ENCODE results near the gene MYH9.

DNA sequence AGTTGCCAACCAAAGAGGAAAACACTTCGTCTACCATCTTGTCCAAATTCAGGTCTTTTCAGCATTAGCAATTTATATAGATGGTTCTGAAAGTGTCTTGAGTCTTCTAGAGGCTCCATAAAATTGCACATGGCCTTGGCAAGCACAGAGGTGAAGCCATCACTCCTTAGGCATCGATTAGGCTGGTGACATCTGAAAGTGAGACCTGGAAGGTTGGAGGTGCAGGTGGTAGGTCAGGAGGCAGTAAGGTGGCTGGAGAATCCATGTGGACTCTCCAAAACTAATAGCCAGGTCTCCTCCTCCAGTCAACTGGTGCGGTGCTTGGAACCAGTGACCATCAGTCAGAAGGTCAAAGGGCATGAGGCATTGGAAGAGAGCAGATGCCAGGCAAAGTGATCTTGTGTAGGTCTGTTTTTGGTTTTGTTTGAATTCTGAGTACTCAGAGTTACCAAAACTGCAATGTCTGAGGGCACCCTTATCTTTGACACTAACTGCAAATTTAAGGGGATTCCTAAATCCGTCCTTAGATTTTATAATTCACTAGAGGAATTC lies 141.9 kb downstream of the MYH9 start:
- TF ChIP-seq, protein P1, sequence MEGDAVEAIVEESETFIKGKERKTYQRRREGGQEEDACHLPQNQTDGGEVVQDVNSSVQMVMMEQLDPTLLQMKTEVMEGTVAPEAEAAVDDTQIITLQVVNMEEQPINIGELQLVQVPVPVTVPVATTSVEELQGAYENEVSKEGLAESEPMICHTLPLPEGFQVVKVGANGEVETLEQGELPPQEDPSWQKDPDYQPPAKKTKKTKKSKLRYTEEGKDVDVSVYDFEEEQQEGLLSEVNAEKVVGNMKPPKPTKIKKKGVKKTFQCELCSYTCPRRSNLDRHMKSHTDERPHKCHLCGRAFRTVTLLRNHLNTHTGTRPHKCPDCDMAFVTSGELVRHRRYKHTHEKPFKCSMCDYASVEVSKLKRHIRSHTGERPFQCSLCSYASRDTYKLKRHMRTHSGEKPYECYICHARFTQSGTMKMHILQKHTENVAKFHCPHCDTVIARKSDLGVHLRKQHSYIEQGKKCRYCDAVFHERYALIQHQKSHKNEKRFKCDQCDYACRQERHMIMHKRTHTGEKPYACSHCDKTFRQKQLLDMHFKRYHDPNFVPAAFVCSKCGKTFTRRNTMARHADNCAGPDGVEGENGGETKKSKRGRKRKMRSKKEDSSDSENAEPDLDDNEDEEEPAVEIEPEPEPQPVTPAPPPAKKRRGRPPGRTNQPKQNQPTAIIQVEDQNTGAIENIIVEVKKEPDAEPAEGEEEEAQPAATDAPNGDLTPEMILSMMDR (IDR thresholded peaks at IDR 0.05; ENCODE audit: low read length), result no peak
- TF ChIP-seq EZH2 (IDR thresholded peaks at IDR 0.05; ENCODE audit: borderline replicate concordance, low read length), result no peak

Measured in OCI-LY1 (cell line).